GM12873 (cell line): ENCODE data around the gene GH1.

Source experiments
- TF ChIP-seq, protein P1 (sequence below): IDR thresholded peaks from 2 replicates; pipeline ENCODE4 v1.5.1; 2012; ENCODE audit warnings: low read depth, mild to moderate bottlenecking, moderate library complexity, low read length, control low read depth; ENCODE audit not compliant: insufficient read depth; ENCODE audit errors: missing control alignments

Gene GH1

DNA sequence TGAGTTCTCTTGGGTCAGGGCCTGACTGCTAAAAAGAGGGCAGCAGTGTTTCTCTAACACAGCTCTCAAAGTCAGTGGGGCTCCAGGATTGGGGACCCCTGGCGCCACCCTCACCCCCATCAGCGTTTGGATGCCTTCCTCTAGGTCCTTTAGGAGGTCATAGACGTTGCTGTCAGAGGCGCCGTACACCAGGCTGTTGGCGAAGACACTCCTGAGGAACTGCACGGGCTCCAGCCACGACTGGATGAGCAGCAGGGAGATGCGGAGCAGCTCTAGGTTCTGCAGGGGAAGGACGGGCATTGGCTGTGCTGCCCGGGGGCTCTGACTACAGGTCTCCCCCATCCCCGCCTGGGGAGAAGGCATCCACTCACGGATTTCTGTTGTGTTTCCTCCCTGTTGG is 993 bp downstream of the GH1 start:
- TF ChIP-seq, protein P1, sequence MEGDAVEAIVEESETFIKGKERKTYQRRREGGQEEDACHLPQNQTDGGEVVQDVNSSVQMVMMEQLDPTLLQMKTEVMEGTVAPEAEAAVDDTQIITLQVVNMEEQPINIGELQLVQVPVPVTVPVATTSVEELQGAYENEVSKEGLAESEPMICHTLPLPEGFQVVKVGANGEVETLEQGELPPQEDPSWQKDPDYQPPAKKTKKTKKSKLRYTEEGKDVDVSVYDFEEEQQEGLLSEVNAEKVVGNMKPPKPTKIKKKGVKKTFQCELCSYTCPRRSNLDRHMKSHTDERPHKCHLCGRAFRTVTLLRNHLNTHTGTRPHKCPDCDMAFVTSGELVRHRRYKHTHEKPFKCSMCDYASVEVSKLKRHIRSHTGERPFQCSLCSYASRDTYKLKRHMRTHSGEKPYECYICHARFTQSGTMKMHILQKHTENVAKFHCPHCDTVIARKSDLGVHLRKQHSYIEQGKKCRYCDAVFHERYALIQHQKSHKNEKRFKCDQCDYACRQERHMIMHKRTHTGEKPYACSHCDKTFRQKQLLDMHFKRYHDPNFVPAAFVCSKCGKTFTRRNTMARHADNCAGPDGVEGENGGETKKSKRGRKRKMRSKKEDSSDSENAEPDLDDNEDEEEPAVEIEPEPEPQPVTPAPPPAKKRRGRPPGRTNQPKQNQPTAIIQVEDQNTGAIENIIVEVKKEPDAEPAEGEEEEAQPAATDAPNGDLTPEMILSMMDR: no peak

- TF ChIP-seq, protein P1: no peak
These were observed 2.0 kb downstream of the GH1 start for GRCh38 chr17:63916566-63917185.

- TF ChIP-seq, protein P1: no peak
These were observed 4.2 kb downstream of the GH1 start for GRCh38 chr17:63914471-63914870.

GRCh38 chr17:63911657-63912100 is 7.0 kb downstream of the GH1 start:
- TF ChIP-seq, protein P1: peak; percentile 78

DNA sequence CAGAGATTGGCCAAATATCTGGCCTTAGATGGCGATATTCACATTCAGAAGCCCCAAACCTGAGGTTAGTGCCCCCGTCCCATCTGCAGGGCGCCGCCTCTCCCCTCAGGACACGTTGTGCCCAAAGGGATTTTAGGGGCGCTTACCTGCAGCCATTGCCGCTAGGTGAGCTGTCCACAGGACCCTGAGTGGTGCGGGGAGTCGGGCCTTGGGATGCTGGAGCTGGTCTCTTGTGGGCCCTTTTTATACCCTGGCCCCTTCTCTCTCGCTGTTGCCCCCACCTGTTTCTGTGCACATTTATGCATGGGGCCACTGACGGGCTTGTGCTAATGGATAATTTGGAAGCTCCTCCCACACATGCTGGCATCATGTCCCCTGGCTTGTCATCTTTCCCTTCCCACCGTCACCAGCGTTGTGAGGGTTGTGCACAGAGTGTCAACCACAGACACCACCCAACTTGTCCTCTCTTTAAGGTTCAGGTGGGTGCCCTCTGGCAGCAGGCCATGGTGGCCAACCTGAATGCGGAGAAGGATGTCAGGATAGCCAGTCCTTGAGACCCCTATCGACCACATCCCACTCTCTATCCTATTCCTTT is 7.5 kb downstream of the GH1 start, which contains the start of gene CSHL1:
Gene CSHL1 (minus strand): TSS at position 218 of the 595 bp plus-strand sequence. CDS start 62 bp downstream, at position 156.
- TF ChIP-seq, protein P1: no peak

DNA sequence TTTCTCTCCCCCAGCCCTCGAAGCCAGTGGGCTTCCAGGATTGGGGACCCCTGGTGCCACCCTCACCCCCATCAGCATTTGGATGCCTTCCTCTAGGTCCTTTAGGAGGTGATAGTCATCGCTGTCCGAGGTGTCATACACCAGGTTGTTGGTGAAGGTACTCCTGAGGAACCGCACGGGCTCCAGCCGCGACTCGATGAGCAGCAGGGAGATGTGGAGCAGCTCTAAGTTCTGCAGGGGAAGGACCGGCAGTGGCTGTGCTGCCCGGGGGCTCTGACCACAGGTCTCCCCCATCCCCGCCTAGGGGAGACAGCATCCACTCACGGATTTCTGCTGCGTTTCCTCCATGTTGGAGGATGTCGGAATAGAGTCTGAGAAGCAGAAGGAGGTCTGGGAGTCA is 8.5 kb downstream of the GH1 start:
- TF ChIP-seq, protein P1: no peak

DNA sequence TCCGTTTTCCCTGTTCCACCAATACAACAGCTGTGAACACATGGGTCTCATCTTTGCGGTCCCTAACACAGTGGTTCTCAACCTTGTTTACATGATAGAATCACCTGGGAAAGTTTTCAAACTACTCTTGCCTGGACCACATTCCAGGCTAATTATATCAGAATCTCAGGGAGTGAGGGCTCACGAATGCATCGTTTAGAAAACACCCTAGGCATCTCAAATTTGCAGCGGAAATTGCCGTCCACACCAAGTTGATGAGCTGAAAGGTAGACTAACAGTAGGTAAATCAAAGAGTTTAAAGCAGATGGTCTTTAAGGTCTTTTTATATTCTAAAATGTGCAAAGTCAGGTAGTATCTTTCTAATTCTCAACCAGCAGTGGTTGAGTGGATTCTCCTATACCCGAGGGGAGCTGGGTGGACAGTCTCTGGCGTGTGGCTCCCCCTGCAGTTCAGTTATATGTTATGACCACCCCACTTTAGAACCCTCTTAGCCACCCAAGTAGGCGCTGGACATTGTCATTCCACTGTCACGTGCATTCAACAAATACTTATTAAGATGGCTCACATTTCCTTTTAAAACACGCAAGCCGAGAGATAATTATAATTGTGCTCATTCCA is 11.4 kb downstream of the GH1 start:
- TF ChIP-seq, protein P1: peak; percentile 39
